Measurements from ENCODE around the gene WSCD1.

DNA sequence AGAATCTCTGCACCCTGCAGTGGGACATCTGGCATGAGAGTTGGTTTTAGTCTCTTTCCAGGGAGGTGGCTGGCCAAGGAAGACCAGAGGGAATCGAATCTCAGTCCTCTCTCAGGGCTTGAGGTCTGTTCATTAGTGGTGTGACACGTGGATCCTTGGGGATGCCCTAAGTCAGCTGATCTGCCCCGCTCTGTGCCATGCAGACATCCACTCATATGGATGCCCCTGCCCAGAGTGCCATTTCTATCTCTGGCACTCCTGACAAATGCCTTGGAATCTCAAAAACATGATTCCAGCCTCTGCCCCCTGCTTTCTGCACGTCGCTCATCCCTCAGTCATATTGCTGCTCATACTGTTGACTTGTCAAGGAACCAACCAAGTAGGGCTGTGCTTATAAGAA lies 38.8 kb downstream of the WSCD1 start:
- TF ChIP-seq, protein P1, sequence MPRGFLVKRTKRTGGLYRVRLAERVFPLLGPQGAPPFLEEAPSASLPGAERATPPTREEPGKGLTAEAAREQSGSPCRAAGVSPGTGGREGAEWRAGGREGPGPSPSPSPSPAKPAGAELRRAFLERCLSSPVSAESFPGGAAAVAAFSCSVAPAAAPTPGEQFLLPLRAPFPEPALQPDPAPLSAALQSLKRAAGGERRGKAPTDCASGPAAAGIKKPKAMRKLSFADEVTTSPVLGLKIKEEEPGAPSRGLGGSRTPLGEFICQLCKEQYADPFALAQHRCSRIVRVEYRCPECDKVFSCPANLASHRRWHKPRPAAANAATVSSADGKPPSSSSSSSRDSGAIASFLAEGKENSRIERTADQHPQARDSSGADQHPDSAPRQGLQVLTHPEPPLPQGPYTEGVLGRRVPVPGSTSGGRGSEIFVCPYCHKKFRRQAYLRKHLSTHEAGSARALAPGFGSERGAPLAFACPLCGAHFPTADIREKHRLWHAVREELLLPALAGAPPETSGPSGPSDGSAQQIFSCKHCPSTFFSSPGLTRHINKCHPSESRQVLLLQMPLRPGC (tag by site-specific recombination; IDR thresholded peaks at IDR 0.05) = no peak
- TF ChIP-seq, protein P2, sequence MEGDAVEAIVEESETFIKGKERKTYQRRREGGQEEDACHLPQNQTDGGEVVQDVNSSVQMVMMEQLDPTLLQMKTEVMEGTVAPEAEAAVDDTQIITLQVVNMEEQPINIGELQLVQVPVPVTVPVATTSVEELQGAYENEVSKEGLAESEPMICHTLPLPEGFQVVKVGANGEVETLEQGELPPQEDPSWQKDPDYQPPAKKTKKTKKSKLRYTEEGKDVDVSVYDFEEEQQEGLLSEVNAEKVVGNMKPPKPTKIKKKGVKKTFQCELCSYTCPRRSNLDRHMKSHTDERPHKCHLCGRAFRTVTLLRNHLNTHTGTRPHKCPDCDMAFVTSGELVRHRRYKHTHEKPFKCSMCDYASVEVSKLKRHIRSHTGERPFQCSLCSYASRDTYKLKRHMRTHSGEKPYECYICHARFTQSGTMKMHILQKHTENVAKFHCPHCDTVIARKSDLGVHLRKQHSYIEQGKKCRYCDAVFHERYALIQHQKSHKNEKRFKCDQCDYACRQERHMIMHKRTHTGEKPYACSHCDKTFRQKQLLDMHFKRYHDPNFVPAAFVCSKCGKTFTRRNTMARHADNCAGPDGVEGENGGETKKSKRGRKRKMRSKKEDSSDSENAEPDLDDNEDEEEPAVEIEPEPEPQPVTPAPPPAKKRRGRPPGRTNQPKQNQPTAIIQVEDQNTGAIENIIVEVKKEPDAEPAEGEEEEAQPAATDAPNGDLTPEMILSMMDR (tag by site-specific recombination; IDR thresholded peaks at IDR 0.05) = no peak
- TF ChIP-seq, protein P3, sequence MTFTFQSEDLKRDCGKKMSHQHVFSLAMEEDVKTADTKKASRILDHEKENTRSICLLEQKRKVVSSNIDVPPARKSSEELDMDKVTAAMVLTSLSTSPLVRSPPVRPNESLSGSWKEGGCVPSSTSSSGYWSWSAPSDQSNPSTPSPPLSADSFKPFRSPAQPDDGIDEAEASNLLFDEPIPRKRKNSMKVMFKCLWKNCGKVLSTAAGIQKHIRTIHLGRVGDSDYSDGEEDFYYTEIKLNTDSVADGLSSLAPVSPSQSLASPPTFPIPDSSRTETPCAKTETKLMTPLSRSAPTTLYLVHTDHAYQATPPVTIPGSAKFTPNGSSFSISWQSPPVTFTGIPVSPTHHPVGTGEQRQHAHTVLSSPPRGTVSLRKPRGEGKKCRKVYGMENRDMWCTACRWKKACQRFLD (tag by site-specific recombination; IDR thresholded peaks at IDR 0.05) = no peak
- TF ChIP-seq ZNF24 (tag by site-specific recombination; IDR thresholded peaks at IDR 0.05) = no peak
- TF ChIP-seq, protein P4, sequence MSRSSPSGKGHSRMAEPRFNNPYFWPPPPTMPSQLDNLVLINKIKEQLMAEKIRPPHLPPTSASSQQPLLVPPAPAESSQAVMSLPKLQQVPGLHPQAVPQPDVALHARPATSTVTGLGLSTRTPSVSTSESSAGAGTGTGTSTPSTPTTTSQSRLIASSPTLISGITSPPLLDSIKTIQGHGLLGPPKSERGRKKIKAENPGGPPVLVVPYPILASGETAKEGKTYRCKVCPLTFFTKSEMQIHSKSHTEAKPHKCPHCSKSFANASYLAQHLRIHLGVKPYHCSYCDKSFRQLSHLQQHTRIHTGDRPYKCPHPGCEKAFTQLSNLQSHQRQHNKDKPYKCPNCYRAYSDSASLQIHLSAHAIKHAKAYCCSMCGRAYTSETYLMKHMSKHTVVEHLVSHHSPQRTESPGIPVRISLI (tag by site-specific recombination; IDR thresholded peaks at IDR 0.05) = no peak

Measured in HEK293 (cell line).